ENCODE measurements around the gene EEF1AKMT2. TPM values are rescaled to one million over a fixed set of nuclear protein-coding genes. Genes with fewer than 3 reads are reported as not detected.
"Not testable (repeated sequence)": the region's sequence is repeated elsewhere in the genome, so short reads cannot be mapped to it uniquely, and the experiment has no call there.

Gene EEF1AKMT2
- total RNA-seq, 1 donor from 2014 or later: 14.1 TPM

DNA sequence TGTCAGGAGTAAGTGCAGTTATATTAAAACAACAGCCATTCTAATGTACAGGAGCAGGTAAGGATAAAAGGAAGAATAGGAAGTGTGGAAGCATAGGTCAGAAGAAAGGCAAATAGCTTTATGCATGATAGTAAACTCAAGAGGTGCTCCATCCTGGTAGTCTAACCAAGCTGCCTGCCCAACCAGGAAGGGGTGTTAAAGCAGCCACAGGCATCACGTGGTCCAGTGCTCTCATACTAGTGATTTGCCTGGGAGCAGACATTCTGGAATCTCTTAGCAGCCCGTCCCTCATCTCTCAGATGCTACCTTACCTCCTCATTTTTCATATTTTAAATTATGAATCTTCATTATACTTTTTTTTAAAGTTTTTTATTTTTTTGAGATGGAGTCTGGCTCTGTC, 28.4 kb upstream of the EEF1AKMT2 start:
- intact Hi-C loops (cut with DNase I): no loop called here
- Histone ChIP-seq H3K27me3 (ENCODE audit: low read depth) (no peaks in the 10 kb centered on the region), H3K9me3 (no peaks in the 10 kb centered on the region), H3K4me3 (no peak overlapping the region), H3K27ac (no peak overlapping the region), H3K4me1 (no peaks in the 10 kb centered on the region), H3K36me3 (peaks cover 69% of the 10 kb centered on the region)
- DNase-seq (no peak), ATAC-seq (no peak)
- TF ChIP-seq, protein P1, sequence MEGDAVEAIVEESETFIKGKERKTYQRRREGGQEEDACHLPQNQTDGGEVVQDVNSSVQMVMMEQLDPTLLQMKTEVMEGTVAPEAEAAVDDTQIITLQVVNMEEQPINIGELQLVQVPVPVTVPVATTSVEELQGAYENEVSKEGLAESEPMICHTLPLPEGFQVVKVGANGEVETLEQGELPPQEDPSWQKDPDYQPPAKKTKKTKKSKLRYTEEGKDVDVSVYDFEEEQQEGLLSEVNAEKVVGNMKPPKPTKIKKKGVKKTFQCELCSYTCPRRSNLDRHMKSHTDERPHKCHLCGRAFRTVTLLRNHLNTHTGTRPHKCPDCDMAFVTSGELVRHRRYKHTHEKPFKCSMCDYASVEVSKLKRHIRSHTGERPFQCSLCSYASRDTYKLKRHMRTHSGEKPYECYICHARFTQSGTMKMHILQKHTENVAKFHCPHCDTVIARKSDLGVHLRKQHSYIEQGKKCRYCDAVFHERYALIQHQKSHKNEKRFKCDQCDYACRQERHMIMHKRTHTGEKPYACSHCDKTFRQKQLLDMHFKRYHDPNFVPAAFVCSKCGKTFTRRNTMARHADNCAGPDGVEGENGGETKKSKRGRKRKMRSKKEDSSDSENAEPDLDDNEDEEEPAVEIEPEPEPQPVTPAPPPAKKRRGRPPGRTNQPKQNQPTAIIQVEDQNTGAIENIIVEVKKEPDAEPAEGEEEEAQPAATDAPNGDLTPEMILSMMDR (IDR thresholded peaks at IDR 0.05): no peak

DNA sequence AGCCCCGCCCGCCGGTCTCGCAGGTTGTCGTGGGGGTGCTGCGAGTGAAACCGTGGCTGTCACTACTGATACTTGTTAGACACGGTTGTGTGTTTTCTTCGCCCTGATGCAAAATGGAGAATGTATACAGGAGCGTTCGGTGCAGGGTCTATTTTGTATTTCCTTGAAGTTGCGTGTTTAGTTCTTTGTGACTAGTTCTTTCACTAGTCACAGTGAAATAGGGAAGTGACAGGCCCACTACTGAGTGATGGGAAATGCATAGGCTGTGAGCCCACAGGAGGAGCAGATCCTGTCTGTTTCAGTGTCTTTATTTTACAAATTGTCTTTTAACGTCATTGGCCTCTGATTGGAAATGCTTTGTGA, 10.6 kb upstream of the EEF1AKMT2 start:
- H3K9me3 ChIP-seq: no peaks in the 10 kb centered on the region
- peaks cover 14% of the 10 kb centered on the region for H3K4me1 ChIP-seq
- peak; percentile 43 to 53 for ATAC-seq
- DNase-seq: no peak
- peak overlapping the region; percentile 99 for H3K4me3 ChIP-seq
- peaks cover 5% of the 10 kb centered on the region for H3K36me3 ChIP-seq
- TF ChIP-seq, protein P1 (IDR thresholded peaks at IDR 0.05): no peak
- H3K27me3 ChIP-seq (ENCODE audit: low read depth): no peaks in the 10 kb centered on the region
- intact Hi-C loops (cut with DNase I): no loop called here
- peak overlapping the region; percentile 92 for H3K27ac ChIP-seq

DNA sequence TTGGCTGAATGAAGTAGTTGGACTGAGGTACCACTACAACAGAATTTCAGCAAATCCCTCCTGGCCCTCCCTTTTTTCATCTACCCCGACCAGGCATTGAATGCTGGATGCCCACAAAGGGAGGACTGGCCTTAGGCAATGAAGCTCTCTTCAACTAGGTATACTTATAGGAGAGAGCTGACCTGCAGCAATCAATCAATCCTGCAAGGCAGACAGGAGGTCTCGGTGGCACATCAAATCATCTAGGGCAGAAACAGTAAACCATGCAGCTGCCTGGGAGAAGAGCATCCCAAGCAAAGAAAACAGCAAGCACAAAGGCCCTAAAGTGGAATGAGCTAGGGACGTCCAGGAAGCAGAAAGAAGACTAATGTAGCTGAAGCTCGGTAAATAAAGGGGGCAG, 7.5 kb upstream of the EEF1AKMT2 start:
- DNase-seq (no peak), ATAC-seq (no peak)
- Histone ChIP-seq H3K4me1 (peaks cover 14% of the 10 kb centered on the region), H3K27me3 (ENCODE audit: low read depth) (no peaks in the 10 kb centered on the region), H3K27ac (no peak overlapping the region), H3K9me3 (no peaks in the 10 kb centered on the region), H3K36me3 (no peaks in the 10 kb centered on the region), H3K4me3 (no peak overlapping the region)
- TF ChIP-seq, protein P1 (IDR thresholded peaks at IDR 0.05): no peak
- intact Hi-C loops (cut with DNase I): no loop called here

DNA sequence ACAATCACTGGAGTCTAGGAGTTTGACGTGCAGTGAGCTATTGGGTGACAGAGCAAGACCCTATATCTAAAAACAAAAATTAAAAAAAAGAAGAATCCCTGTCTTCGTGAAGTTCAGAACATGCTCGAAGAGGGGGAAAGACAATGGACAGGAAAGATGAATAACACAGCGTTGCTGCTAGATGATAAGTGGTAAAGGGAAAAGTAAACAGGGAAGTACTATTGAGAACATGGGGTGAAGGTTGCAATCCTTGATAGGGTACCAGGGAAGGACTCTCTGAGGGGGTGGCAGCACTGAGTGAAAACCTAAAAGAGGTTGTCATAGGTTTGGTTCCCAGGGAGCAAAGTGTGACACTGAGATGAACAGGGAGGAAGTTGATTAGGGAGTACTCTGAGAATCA, 7.1 kb upstream of the EEF1AKMT2 start:
- ATAC-seq: no peak
- Histone ChIP-seq H3K4me1 (peaks cover 14% of the 10 kb centered on the region), H3K27me3 (ENCODE audit: low read depth) (no peaks in the 10 kb centered on the region), H3K27ac (no peak overlapping the region), H3K36me3 (no peaks in the 10 kb centered on the region), H3K9me3 (no peaks in the 10 kb centered on the region), H3K4me3 (no peak overlapping the region)
- intact Hi-C loops (cut with DNase I): no loop called here
- DNase-seq: no peak
- TF ChIP-seq, protein P1 (IDR thresholded peaks at IDR 0.05): no peak

DNA sequence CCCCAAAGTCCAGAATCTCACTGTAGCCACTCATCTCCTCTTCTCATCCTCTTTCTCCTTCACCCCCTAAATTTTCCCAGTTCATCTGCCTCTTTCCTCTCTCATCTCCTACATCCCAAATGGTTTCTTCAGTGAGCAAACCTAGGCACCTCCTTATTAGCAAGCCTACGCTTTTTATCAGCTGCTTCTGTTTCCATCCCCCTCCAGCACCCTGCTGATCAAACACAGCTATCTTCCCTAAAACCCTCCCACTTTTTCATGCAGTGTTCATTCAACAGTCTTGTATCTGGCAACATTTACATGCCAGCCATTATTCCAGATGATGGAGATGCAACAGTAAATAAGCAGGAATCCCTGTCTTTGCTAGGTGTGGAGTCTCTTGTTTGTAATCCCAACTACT, 6.7 kb upstream of the EEF1AKMT2 start:
- Histone ChIP-seq H3K27me3 (ENCODE audit: low read depth) (no peaks in the 10 kb centered on the region), H3K4me3 (no peak overlapping the region), H3K27ac (no peak overlapping the region), H3K9me3 (no peaks in the 10 kb centered on the region), H3K4me1 (peaks cover 13% of the 10 kb centered on the region), H3K36me3 (no peaks in the 10 kb centered on the region)
- ATAC-seq (no peak), DNase-seq (no peak)
- intact Hi-C loops (cut with DNase I): no loop called here
- TF ChIP-seq, protein P1 (IDR thresholded peaks at IDR 0.05): no peak

DNA sequence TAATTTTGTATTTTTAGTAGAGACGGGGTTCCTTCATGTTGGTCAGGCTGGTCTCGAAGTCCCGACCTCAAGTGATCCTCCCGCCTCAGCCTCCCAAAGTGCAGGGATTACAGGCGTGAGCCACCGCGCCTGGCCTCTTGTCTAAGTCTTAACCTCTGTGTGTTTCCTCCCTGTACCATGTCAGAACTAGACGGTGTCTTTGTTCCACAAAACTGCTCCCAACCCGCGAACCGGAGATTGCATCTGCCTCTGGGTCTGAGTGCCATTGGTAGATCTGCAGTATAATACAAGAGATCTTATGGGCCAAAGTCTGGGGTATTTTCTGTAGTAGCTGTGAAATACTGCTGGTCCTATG, 1.3 kb upstream of the EEF1AKMT2 start:
- DNase-seq (no peak), ATAC-seq (no peak)
- Histone ChIP-seq H3K27ac (no peak overlapping the region), H3K27me3 (ENCODE audit: low read depth) (no peaks in the 10 kb centered on the region), H3K9me3 (no peaks in the 10 kb centered on the region), H3K4me1 (peaks cover 12% of the 10 kb centered on the region), H3K4me3 (peak overlapping the region; percentile 80), H3K36me3 (peaks cover 6% of the 10 kb centered on the region)
- TF ChIP-seq, protein P1 (IDR thresholded peaks at IDR 0.05): no peak
- intact Hi-C loops (cut with DNase I): no loop called here

DNA sequence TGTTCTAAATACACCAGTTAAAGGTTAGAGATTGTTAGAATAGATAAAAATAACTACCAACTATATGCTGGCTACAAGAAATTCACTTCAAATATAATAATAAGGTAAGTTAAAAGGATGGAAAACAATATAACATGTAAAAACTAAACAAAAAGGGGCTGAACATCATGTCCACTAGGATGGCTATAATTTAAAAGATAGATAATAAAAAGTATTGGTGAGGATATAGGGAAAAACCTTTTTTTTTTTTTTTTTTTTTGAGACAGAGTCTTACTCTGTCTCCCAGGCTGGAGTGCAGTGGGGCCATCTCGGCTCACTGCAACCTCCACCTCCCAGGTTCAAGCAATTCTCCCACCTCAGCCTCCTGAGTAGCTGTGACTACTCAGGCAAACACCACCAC, 8.8 kb downstream of the EEF1AKMT2 start:
- H3K4me3 ChIP-seq; H3K4me1 ChIP-seq; DNase-seq; intact Hi-C loops (cut with DNase I); H3K27ac ChIP-seq; H3K27me3 ChIP-seq (ENCODE audit: low read depth); H3K9me3 ChIP-seq; ATAC-seq: not testable (repeated sequence)
- peaks cover 52% of the 10 kb centered on the region for H3K36me3 ChIP-seq

Data from lower lobe of right lung (tissue), 2 donors.